HCT116 (cell line): ENCODE results near the gene THSD4. TPM values are rescaled to one million over a fixed set of nuclear protein-coding genes. Genes with fewer than 3 reads are reported as not detected.

ENCODE experiments used
- ATAC-seq: fragments of 200-7000 bp; cut with Tn5 transposase; 2 replicates; pipeline ENCODE4 v1.9.1; 2020; ENCODE audit warnings: mild to moderate bottlenecking, moderate library complexity
- BruUV-seq: library from RNA; stranded (reverse); fragments of 400-500 nt; replicated peaks from 2 replicates; lab custom pipeline; 2021; lab: Mats Ljungman, UMichigan
- CTCF ChIA-PET: fragments of 300-600 bp; sonication (Branson Sonifier 250); formaldehyde crosslinking; loops from one replicate; lab custom pipeline; 2021; ENCODE audit warnings: antibody characterized with exemption; lab: Charles Lee
- POLR2A ChIA-PET: fragments of 300-600, 350-600 bp; sonication (Branson Sonifier 250); formaldehyde crosslinking; loops from one replicate; lab custom pipeline; 2021; ENCODE audit warnings: antibody characterized with exemption; lab: Charles Lee
- RAD21 ChIA-PET, 2 experiments: fragments of 300-600 bp; sonication (Branson Sonifier 250); formaldehyde crosslinking; loops; one replicate each; lab custom pipeline; 2023; ENCODE audit warnings: low total read pairs in 2 of 2; ENCODE audit not compliant: uncharacterized antibody in 2 of 2, unreplicated experiment in 2 of 2, low non-redundant PET in 1 of 2; lab: Charles Lee
- DNase-seq: peaks from one replicate; pipeline ENCODE4 v3.0.0-alpha.2; 2010; ENCODE audit warnings: low read depth, low spot score
- H2AFZ ChIP-seq: fragments of 200-600 bp; shearing (Covaris generic), sonication (generic); 2 replicates; pipeline ENCODE4 v1.6.1; 2017; ENCODE audit warnings: low read depth, mixed run types, mixed read lengths, antibody characterized with exemption, low read length; ENCODE audit not compliant: poor library complexity, severe bottlenecking
- H3K27ac ChIP-seq: 2 replicates; pipeline ENCODE4 v1.5.1; 2012; ENCODE audit warnings: low read depth, low read length
- H3K27me3 ChIP-seq: fragments of 200-600 bp; sonication (generic); 2 replicates; pipeline ENCODE4 v1.6.1; 2016; ENCODE audit warnings: mixed run types, low read length, mixed read lengths; ENCODE audit not compliant: insufficient read depth
- H3K36me3 ChIP-seq, 2 experiments: fragments of 200-500 bp in 1 of 2; fragments of 200-600 bp in 1 of 2; sonication (Bioruptor generic) in 1 of 2; sonication (generic) in 1 of 2; 2 replicates each; pipeline versions ENCODE4 v1.5.1 to v1.6.1; 2014 to 2016; ENCODE audit warnings: low read length in 2 of 2, inconsistent platforms in 1 of 2, mixed read lengths in 1 of 2, mixed run types in 1 of 2; ENCODE audit not compliant: insufficient read depth in 2 of 2, control insufficient read depth in 1 of 2
- H3K4me1 ChIP-seq, 2 experiments: fragments of 200-600 bp in 1 of 2; sonication (generic) in 1 of 2; 2 replicates each; pipeline versions ENCODE4 v1.5.1 to v1.6.1; 2012 to 2017; ENCODE audit warnings: low read length in 2 of 2, inconsistent platforms in 1 of 2, mild to moderate bottlenecking in 1 of 2, mixed read lengths in 1 of 2, mixed run types in 1 of 2, moderate library complexity in 1 of 2; ENCODE audit not compliant: insufficient read depth in 2 of 2, control insufficient read depth in 1 of 2
- H3K4me2 ChIP-seq: fragments of 200-600 bp; sonication (generic); 2 replicates; pipeline ENCODE4 v1.6.1; 2017; ENCODE audit warnings: mixed run types, low read length, mixed read lengths
- H3K4me3 ChIP-seq, 2 experiments: fragments of 200-600 bp in 1 of 2; sonication (generic) in 1 of 2; replicated peaks in 1 of 2; 2 replicates each; pipeline ENCODE4 v1.5.1; 2011 to 2016; ENCODE audit warnings: low read length in 2 of 2, control low read depth in 1 of 2, low read depth in 1 of 2, mild to moderate bottlenecking in 1 of 2, mixed read lengths in 1 of 2, mixed run types in 1 of 2
- H3K79me2 ChIP-seq: fragments of 200-600 bp; sonication (generic); 2 replicates; pipeline ENCODE4 v1.6.1; 2017; ENCODE audit warnings: mild to moderate bottlenecking, mixed run types, low read length, moderate library complexity, mixed read lengths; ENCODE audit not compliant: insufficient read depth
- H3K9ac ChIP-seq: fragments of 200-600 bp; sonication (generic); 2 replicates; pipeline ENCODE4 v1.6.1; 2016; ENCODE audit warnings: low read length, mixed read lengths
- H3K9me2 ChIP-seq: fragments of 200-600 bp; sonication (generic), shearing (Covaris generic); 2 replicates; pipeline ENCODE4 v1.6.1; 2017; ENCODE audit warnings: mixed run types, mild to moderate bottlenecking, moderate library complexity; ENCODE audit not compliant: insufficient read depth
- H3K9me3 ChIP-seq, 2 experiments: fragments of 200-500 bp in 1 of 2; fragments of 200-600 bp in 1 of 2; sonication (Bioruptor generic) in 1 of 2; sonication (generic) in 1 of 2; 2 replicates each; pipeline ENCODE4 v1.6.1; 2014 to 2017; ENCODE audit warnings: low read length in 2 of 2, mixed read lengths in 2 of 2, inconsistent platforms in 1 of 2, low read depth in 1 of 2, mild to moderate bottlenecking in 1 of 2, mixed run types in 1 of 2, moderate library complexity in 1 of 2; ENCODE audit not compliant: control insufficient read depth in 1 of 2, insufficient read depth in 1 of 2
- H4K20me1 ChIP-seq: fragments of 200-600 bp; sonication (generic), shearing (Covaris generic); 2 replicates; pipeline ENCODE4 v1.6.1; 2017; ENCODE audit warnings: mixed run types, mild to moderate bottlenecking, moderate library complexity; ENCODE audit not compliant: insufficient read depth
- ATF3 ChIP-seq: IDR thresholded peaks from 2 replicates; pipeline ENCODE4 v1.6.1; 2012
- CBX3 ChIP-seq: IDR thresholded peaks from 2 replicates; pipeline ENCODE4 v1.6.1; 2012; ENCODE audit warnings: low read depth
- CTCF ChIP-seq, 3 experiments: fragments of 200-600 bp in 1 of 3; sonication (generic) in 1 of 3; IDR thresholded peaks in 2 of 3; conservative IDR thresholded peaks in 1 of 3; 2 replicates each; pipeline ENCODE4 v1.5.1; 2012 to 2017; ENCODE audit warnings: low read depth in 2 of 3, low read length in 2 of 3, antibody characterized with exemption in 1 of 3, borderline replicate concordance in 1 of 3, control low read depth in 1 of 3, mild to moderate bottlenecking in 1 of 3, mixed read lengths in 1 of 3, mixed run types in 1 of 3, moderate library complexity in 1 of 3; ENCODE audit not compliant: insufficient read depth in 1 of 3
- EGR1 ChIP-seq: IDR thresholded peaks from 2 replicates; pipeline ENCODE4 v1.6.1; 2012; ENCODE audit warnings: low read depth
- ELF1 ChIP-seq: IDR thresholded peaks from 2 replicates; pipeline ENCODE4 v1.6.1; 2012; ENCODE audit warnings: low read depth, borderline replicate concordance
- EZH2 ChIP-seq: fragments of 200-600 bp; sonication (generic); IDR thresholded peaks from 2 replicates; pipeline ENCODE4 v1.6.1; 2017; ENCODE audit warnings: antibody characterized with exemption, mixed run types
- FOSL1 ChIP-seq: IDR thresholded peaks from 2 replicates; pipeline ENCODE4 v1.6.1; 2012; ENCODE audit warnings: low read depth
- JUND ChIP-seq: IDR thresholded peaks from 2 replicates; pipeline ENCODE4 v1.6.1; 2012
- POLR2A ChIP-seq: IDR thresholded peaks from 2 replicates; pipeline ENCODE4 v1.7.0; 2011; ENCODE audit warnings: borderline replicate concordance; ENCODE audit not compliant: insufficient read depth, insufficient read length; ENCODE audit errors: extremely low read depth
- RAD21 ChIP-seq: IDR thresholded peaks from 2 replicates; pipeline ENCODE4 v1.6.1; 2012; ENCODE audit warnings: low read depth, mild to moderate bottlenecking
- SIN3A ChIP-seq: IDR thresholded peaks from 2 replicates; pipeline ENCODE4 v1.6.1; 2012; ENCODE audit warnings: low read depth
- SRF ChIP-seq: IDR thresholded peaks from 2 replicates; pipeline ENCODE4 v1.6.1; 2012; ENCODE audit warnings: low read depth
- YY1 ChIP-seq: IDR thresholded peaks from 2 replicates; pipeline ENCODE4 v1.6.1; 2011; ENCODE audit warnings: low read length, low read depth, moderate library complexity, mild to moderate bottlenecking; ENCODE audit not compliant: insufficient replicate concordance; ENCODE audit errors: extremely low read depth
- ZNF274 ChIP-seq: fragments of 200-500 bp; sonication (Bioruptor generic); IDR thresholded peaks from 2 replicates; pipeline ENCODE4 v1.6.1; 2014; ENCODE audit warnings: mild to moderate bottlenecking, low read depth, low read length, inconsistent platforms
- intact Hi-C: fragments of 100-400 bp; cut with micrococcal nuclease; formaldehyde crosslinking; loops from 2 replicates; pipeline ENCODE4 v1.10.0; 2022
- total RNA-seq: library from RNA; stranded (reverse); gene quantifications from one replicate; pipeline ENCODE4 v1.2.1, GENCODE V29; 2021; ENCODE audit not compliant: unreplicated experiment

THSD4 gene
- total RNA-seq, 1 experiment from 2014 or later: 30.5 TPM

DNA sequence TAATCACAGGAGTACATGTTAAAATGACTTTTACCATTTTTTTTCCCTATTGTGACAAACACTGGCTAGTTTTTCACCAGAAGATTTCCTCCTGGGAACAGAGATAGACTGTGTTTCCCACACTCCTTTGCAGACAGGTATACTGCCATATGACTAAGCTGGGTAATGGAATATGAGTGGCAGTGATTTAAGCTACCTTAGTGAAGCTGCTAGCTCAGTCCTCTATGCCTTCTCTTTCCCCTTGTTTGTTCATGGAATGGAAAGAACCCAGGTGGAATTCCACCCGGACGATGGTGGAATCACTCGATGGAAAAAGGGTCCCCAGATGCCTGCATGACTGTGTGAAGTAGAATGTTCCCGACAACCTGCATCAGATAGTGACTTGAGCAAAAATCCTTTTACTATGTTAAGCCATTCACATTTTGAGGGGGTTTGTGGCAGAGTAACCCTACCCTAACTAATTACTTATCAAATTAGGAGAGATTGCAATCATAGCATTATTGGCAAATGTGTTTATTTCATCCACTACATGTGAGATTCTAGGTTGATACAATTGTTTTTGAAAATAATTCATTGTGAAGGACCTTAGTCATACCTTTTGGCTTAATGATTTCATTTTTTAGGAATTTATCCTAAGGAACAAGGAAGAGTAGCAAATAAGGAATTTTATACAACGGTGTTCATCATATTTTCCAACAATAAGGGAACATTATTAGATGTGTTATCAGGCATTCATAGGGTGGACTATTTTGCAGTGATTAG lies 16.5 kb downstream of the THSD4 start (continued):
- TF ChIP-seq CBX3: no peak
- TF ChIP-seq EGR1: no peak
- TF ChIP-seq EZH2: no peak
- TF ChIP-seq POLR2A: no peak
- no peak for TF ChIP-seq RAD21

GRCh38 chr15:71133747-71134472 lies 18.6 kb downstream of the THSD4 start:
- no peaks in the 10 kb centered on the region for H3K79me2 ChIP-seq
- H4K20me1 ChIP-seq: no peaks in the 10 kb centered on the region
- no peak overlapping the region for H3K9ac ChIP-seq
- ChIA-PET POLR2A (no interaction called here), CTCF (no interaction called here), RAD21 (no interaction called here)
- no peak overlapping the region for H3K4me3 ChIP-seq
- H3K4me2 ChIP-seq: no peak overlapping the region
- H3K27me3 ChIP-seq: no peaks in the 10 kb centered on the region
- no TSS peak for BruUV-seq
- no peak for DNase-seq
- H3K4me1 ChIP-seq: peaks cover 20 to 38% of the 10 kb centered on the region in 2 experiments
- no peak overlapping the region for H2AFZ ChIP-seq
- intact Hi-C loops: no loop called here
- H3K27ac ChIP-seq: no peak overlapping the region
- H3K9me3 ChIP-seq: no peaks in the 10 kb centered on the region
- H3K9me2 ChIP-seq: no peaks in the 10 kb centered on the region
- TF ChIP-seq EZH2: no peak
- TF ChIP-seq RAD21: no peak
- TF ChIP-seq SRF: no peak
- TF ChIP-seq SIN3A: no peak
- no peak for TF ChIP-seq FOSL1
- TF ChIP-seq CTCF (IDR thresholded peaks at IDR 0.05 in 2 of 3, conservative IDR thresholded peaks at IDR 0.05 in 1 of 3; ENCODE audit: borderline replicate concordance in 1 of 3, insufficient read depth in 1 of 3, low read depth in 2 of 3, low read length in 2 of 3): no peak
- no peak for TF ChIP-seq CBX3
- no peak for TF ChIP-seq EGR1
- TF ChIP-seq ELF1: no peak
- TF ChIP-seq YY1: no peak
- no peak for TF ChIP-seq ZNF274
- no peak for TF ChIP-seq POLR2A
- TF ChIP-seq JUND: no peak
- TF ChIP-seq ATF3: no peak
- TF ChIP-seq, all 23 proteins: peak for 0
- H3K36me3 ChIP-seq: no peaks in the 10 kb centered on the region
- no peak for ATAC-seq
